Common myeloid progenitor, CD34-positive (primary cell): ENCODE data around the gene NPLOC4.

ENCODE experiments used
- CTCF ChIA-PET: fragments of 350-600 bp; sonication (Branson Sonifier 250); formaldehyde crosslinking; loops from one replicate; lab custom pipeline; 2021; ENCODE audit warnings: antibody characterized with exemption; lab: Charles Lee
- POLR2A ChIA-PET: fragments of 350-600 bp; sonication (Branson Sonifier 250); formaldehyde crosslinking; loops from one replicate; lab custom pipeline; 2021; ENCODE audit warnings: antibody characterized with exemption; lab: Charles Lee
- DNase-seq, 3 donors: peaks; one replicate each; pipeline versions ENCODE4 v3.0.0 to v3.0.0-alpha.2; 2013
- H3K27ac ChIP-seq, 2 experiments: 1 replicate in 1 of 2; 2 replicates in 1 of 2; pipeline ENCODE4 v1.7.0; 2013; ENCODE audit warnings: inconsistent platforms in 2 of 2, low read length in 2 of 2, mild to moderate bottlenecking in 2 of 2, low read depth in 1 of 2, moderate library complexity in 1 of 2; ENCODE audit not compliant: severe bottlenecking in 2 of 2, insufficient read depth in 1 of 2, poor library complexity in 1 of 2
- H3K27me3 ChIP-seq, 5 experiments: replicated peaks in 2 of 5; 1 replicate in 3 of 5; 2 replicates in 2 of 5; pipeline versions ENCODE4 v1.6.1 to v1.7.0; 2013; ENCODE audit warnings: low read length in 4 of 5, mild to moderate bottlenecking in 2 of 5, moderate library complexity in 2 of 5, inconsistent platforms in 1 of 5; ENCODE audit not compliant: insufficient read depth in 5 of 5, control insufficient read depth in 4 of 5
- H3K36me3 ChIP-seq, 4 experiments: 1 replicate in 2 of 4; 2 replicates in 2 of 4; pipeline versions ENCODE4 v1.6.1 to v1.7.0; 2013; ENCODE audit warnings: low read length in 3 of 4, control low read depth in 1 of 4, mild to moderate bottlenecking in 1 of 4; ENCODE audit not compliant: control insufficient read depth in 4 of 4, insufficient read depth in 4 of 4
- H3K4me1 ChIP-seq, 4 experiments: 1 replicate in 3 of 4; 2 replicates in 1 of 4; pipeline versions ENCODE4 v1.6.1 to v1.7.1; 2013; ENCODE audit warnings: low read length in 3 of 4, mild to moderate bottlenecking in 3 of 4, control low read depth in 1 of 4, inconsistent platforms in 1 of 4, moderate library complexity in 1 of 4; ENCODE audit not compliant: control insufficient read depth in 4 of 4, insufficient read depth in 4 of 4; ENCODE audit errors: control extremely low read depth in 1 of 4
- H3K4me3 ChIP-seq, 7 experiments: 1 replicate in 4 of 7; 2 replicates in 3 of 7; pipeline versions ENCODE4 v1.5.1 to v1.7.0; 2013; ENCODE audit warnings: mild to moderate bottlenecking in 7 of 7, low read length in 6 of 7, moderate library complexity in 6 of 7, inconsistent platforms in 2 of 7, low read depth in 2 of 7, control low read depth in 1 of 7; ENCODE audit not compliant: insufficient read depth in 4 of 7, control insufficient read depth in 1 of 7; ENCODE audit errors: extremely low read depth in 1 of 7
- H3K9me3 ChIP-seq, 5 experiments: 1 replicate in 4 of 5; 2 replicates in 1 of 5; pipeline versions ENCODE4 v1.6.1 to v1.7.1; 2013; ENCODE audit warnings: low read length in 4 of 5, mild to moderate bottlenecking in 2 of 5, inconsistent platforms in 1 of 5, low read depth in 1 of 5, moderate library complexity in 1 of 5; ENCODE audit not compliant: control insufficient read depth in 4 of 5, insufficient read depth in 2 of 5; ENCODE audit errors: control extremely low read depth in 1 of 5
- WGBS: methylation state at CpG from one replicate; pipeline ENCODE4 v1.1.5; 2013; ENCODE audit not compliant: insufficient coverage; 5-methylcytosine and 5-hydroxymethylcytosine counted together

NPLOC4 gene

DNA sequence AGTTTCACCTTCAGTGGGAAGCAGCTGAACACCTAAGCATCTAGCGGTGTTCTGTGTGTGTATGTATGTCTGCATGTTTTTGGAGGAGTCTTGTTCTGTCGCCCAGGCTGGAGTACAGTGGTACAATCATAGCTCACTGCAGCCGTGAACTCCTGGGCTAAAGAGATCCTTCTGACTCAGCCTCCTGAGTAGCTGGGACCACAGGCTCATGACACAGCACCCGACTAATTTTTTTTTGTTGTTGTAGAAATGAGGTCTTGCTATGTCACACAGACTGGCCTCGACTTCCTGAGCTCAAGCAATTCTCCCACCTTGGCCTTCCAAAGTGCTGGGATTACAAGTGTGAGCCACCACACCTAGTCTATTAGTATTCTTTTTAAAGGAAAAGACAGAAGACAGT is 54.6 kb downstream of the NPLOC4 start:
- Histone ChIP-seq H3K4me1 (peaks cover 0 to 10% (median 2%) of the 10 kb centered on the region in 4 experiments), H3K9me3 (no peaks in the 10 kb centered on the region), H3K27me3 (no peaks in the 10 kb centered on the region), H3K27ac (no peak overlapping the region), H3K4me3 (no peak overlapping the region), H3K36me3 (peaks cover 11 to 75% (median 47%) of the 10 kb centered on the region in 4 experiments)
- POLR2A ChIA-PET: interaction anchor here (0.6 kb wide), 2 partner anchors 14 to 27 kb away, joined by 3 read pairs; no protein-coding TSS in a partner anchor
- no peak for DNase-seq
- CTCF ChIA-PET: interaction anchor here (0.7 to 2.5 kb wide), 4 partner anchors 16 to 185 kb away, joined by 3 to 11 read pairs (median 6); no protein-coding TSS in a partner anchor
- 74% methylated on average over 3 of the region's 5 CpGs for WGBS

DNA sequence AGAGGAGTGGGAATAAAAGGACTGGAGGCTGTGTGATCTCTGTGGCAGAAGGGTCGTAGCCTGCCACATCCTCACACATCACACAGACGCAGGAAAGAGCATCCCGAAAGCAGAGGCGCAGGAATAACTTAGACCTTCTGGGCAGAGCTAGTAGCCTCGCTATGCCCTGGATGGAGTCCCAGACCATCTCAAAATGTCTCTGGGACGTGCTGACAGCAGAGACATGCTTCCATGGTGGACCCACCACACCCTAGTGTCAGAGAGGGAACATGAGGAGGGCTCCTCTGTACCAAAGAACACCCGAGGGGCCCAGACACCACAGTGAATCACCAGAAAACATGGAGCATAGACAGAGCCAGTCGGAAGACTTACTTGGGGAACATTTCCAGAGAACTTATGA is 55.2 kb downstream of the NPLOC4 start:
- 96% methylated on average over 8 of the region's 8 CpGs for WGBS
- peaks cover 0 to 10% (median 2%) of the 10 kb centered on the region in 4 experiments for H3K4me1 ChIP-seq
- H3K36me3 ChIP-seq: peaks cover 11 to 76% (median 47%) of the 10 kb centered on the region in 4 experiments
- no peak overlapping the region for H3K27ac ChIP-seq
- POLR2A ChIA-PET: interaction anchor here (0.6 kb wide), 1 partner anchor 26 kb away, joined by 3 read pairs; no protein-coding TSS in a partner anchor
- DNase-seq: no peak
- CTCF ChIA-PET: interaction anchor here (0.6 to 2.5 kb wide), 5 partner anchors 15 to 184 kb away, joined by 3 to 11 read pairs (median 3); no protein-coding TSS in a partner anchor
- H3K4me3 ChIP-seq: no peak overlapping the region
- H3K27me3 ChIP-seq: no peaks in the 10 kb centered on the region
- H3K9me3 ChIP-seq: no peaks in the 10 kb centered on the region

DNA sequence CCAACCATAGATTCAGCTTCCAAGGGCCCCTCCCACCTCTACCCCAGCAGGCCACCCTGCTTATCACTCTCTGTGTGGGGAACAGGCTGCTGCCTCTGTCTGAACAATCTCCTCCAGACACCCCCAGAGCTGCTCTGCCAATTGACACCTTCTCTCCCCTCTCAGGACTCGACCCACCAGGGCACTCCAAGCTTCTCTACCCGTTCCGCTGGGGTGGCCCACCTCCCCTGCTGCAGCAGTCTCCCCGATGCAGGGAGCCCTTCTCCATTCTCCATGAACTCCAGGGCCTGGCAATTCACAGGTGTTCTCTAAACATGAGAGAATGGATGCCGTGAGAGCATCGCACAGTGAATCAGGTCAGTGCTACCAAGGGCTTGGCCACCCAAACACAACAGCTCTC is 56.4 kb downstream of the NPLOC4 start:
- no peak overlapping the region for H3K4me3 ChIP-seq
- no peak for DNase-seq
- H3K9me3 ChIP-seq: no peaks in the 10 kb centered on the region
- peaks cover 9 to 75% (median 47%) of the 10 kb centered on the region in 4 experiments for H3K36me3 ChIP-seq
- H3K27ac ChIP-seq: no peak overlapping the region
- peaks cover 0 to 10% (median 2%) of the 10 kb centered on the region in 4 experiments for H3K4me1 ChIP-seq
- no peaks in the 10 kb centered on the region for H3K27me3 ChIP-seq
- ChIA-PET CTCF (interaction anchor here (2.4 kb wide), 1 partner anchor 21 kb away, joined by 8 read pairs; no protein-coding TSS in a partner anchor), POLR2A (no interaction called here)
- 97% methylated on average over 6 of the region's 6 CpGs for WGBS

DNA sequence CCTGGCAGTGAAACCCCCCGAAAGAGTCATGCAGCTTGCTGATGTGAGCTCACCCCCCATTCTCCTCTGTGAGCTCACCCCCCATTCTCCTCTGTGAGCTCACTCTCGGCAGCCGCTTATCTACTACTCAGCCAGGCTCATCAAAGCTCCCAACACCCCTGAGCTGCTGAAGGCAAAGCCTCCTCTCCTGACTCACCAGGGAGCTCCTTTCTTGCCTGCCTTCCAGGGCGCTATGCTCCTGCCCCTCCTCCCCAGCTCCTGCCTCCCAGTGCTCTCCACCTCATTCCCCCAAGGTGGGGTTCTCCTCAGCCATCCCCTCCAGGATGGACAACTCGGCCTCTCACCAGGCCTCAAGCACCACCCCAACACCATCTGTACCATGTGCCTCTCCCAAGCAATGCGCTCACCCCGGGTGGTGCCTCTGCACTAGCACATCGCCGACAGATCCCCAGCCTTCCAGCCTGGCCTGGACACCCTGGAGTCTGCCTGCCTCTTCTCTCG is 57.0 kb downstream of the NPLOC4 start:
- no peak for DNase-seq
- CTCF ChIA-PET: interaction anchor here (0.8 to 1.4 kb wide), 3 partner anchors 13 to 21 kb away, joined by 3 to 6 read pairs (median 6); no protein-coding TSS in a partner anchor
- no peak overlapping the region for H3K4me3 ChIP-seq
- H3K27ac ChIP-seq: no peak overlapping the region
- no peaks in the 10 kb centered on the region for H3K9me3 ChIP-seq
- no peaks in the 10 kb centered on the region for H3K27me3 ChIP-seq
- peaks cover 0 to 10% (median 2%) of the 10 kb centered on the region in 4 experiments for H3K4me1 ChIP-seq
- POLR2A ChIA-PET: no interaction called here
- WGBS: 94% methylated on average over 7 of the region's 10 CpGs
- peaks cover 9 to 75% (median 47%) of the 10 kb centered on the region in 4 experiments for H3K36me3 ChIP-seq

DNA sequence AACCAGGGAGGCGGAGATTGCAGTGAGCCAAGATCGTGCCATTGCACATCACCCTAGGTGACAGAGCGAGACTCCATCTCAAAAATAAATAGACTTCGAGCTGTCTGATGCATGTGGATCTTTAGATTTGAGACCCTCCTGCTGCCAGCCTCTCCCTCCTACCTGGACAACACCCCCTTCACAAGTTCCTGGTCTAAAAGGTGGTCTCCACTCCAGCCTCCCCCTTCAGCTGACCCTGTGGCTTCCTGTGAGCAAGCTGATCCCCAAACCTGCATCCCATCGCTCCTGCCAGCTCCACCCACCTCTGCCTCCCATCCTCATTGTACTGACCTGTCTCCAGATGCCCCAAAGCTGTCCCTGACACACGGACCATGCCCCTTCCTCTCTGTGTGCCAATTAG is 57.6 kb downstream of the NPLOC4 start:
- H3K27me3 ChIP-seq: no peaks in the 10 kb centered on the region
- POLR2A ChIA-PET: no interaction called here
- H3K36me3 ChIP-seq: peaks cover 14 to 77% (median 48%) of the 10 kb centered on the region in 4 experiments
- H3K9me3 ChIP-seq: no peaks in the 10 kb centered on the region
- no peak overlapping the region for H3K27ac ChIP-seq
- H3K4me1 ChIP-seq: peaks cover 0 to 10% (median 2%) of the 10 kb centered on the region in 4 experiments
- DNase-seq: no peak
- CTCF ChIA-PET: interaction anchor here (0.8 to 1.4 kb wide), 3 partner anchors 12 to 22 kb away, joined by 3 to 6 read pairs (median 6); no protein-coding TSS in a partner anchor
- no peak overlapping the region for H3K4me3 ChIP-seq
- WGBS: 97% methylated on average over 6 of the region's 6 CpGs

GRCh38 chr17:81578561-81579225 is 58.2 kb downstream of the NPLOC4 start:
- WGBS: 100% methylated on average over 3 of the region's 6 CpGs
- Histone ChIP-seq H3K4me3 (no peak overlapping the region), H3K36me3 (peaks cover 16 to 75% (median 47%) of the 10 kb centered on the region in 4 experiments), H3K27ac (no peak overlapping the region), H3K27me3 (no peaks in the 10 kb centered on the region), H3K4me1 (peaks cover 0 to 10% (median 2%) of the 10 kb centered on the region in 4 experiments), H3K9me3 (no peaks in the 10 kb centered on the region)
- DNase-seq: peak in 2 of 3 donors; percentile 26 to 48
- ChIA-PET CTCF (interaction anchor here (0.8 to 3.0 kb wide), 3 partner anchors 12 to 23 kb away, joined by 3 to 13 read pairs (median 6); no protein-coding TSS in a partner anchor), POLR2A (no interaction called here)
